SK-N-SH (cell line): ENCODE data around the gene ZNF469. TPM values are rescaled to one million over a fixed set of nuclear protein-coding genes. Genes with fewer than 3 reads are reported as not detected.

Source experiments
- CTCF ChIA-PET: fragments of 300-600, 350-600 bp; formaldehyde crosslinking; extraction: SDS; loops from one replicate; lab custom pipeline; 2021; lab: Yijun Ruan, JAX
- POLR2A ChIA-PET: fragments of 350-600 bp; sonication (Branson Sonifier 250); formaldehyde crosslinking; extraction: SDS; loops from one replicate; lab custom pipeline; 2020; ENCODE audit warnings: antibody characterized with exemption, inconsistent platforms; lab: Yijun Ruan, JAX
- DNase-seq: peaks from one replicate; pipeline ENCODE4 v3.0.0; 2012
- H2AFZ ChIP-seq: fragments of 200-600 bp; sonication (generic); 2 replicates; pipeline ENCODE4 v1.8.1; 2016; ENCODE audit warnings: antibody characterized with exemption, mild to moderate bottlenecking, low read depth
- H3F3A ChIP-seq: fragments of 200-600 bp; sonication (generic); replicated peaks from 2 replicates; pipeline ENCODE3; 2016; ENCODE audit warnings: antibody characterized with exemption, mild to moderate bottlenecking; ENCODE audit not compliant: insufficient read depth
- H3K27ac ChIP-seq, 2 experiments: fragments of 200-500 bp in 1 of 2; fragments of 200-600 bp in 1 of 2; sonication (Bioruptor generic) in 1 of 2; sonication (generic), shearing (Covaris generic) in 1 of 2; 2 replicates each; pipeline versions ENCODE4 v1.5.1 to v1.6.1; 2014 to 2016; ENCODE audit warnings: low read depth in 2 of 2, inconsistent platforms in 1 of 2, low read length in 1 of 2, mild to moderate bottlenecking in 1 of 2, mixed read lengths in 1 of 2
- H3K27me3 ChIP-seq: fragments of 200-600 bp; sonication (generic), shearing (Covaris generic); 2 replicates; pipeline ENCODE4 v1.6.1; 2016; ENCODE audit warnings: mixed run types; ENCODE audit not compliant: insufficient read depth
- H3K36me3 ChIP-seq, 2 experiments: fragments of 200-500 bp in 1 of 2; fragments of 200-600 bp in 1 of 2; sonication (Bioruptor generic) in 1 of 2; sonication (generic) in 1 of 2; replicated peaks in 1 of 2; 2 replicates each; pipeline versions ENCODE3 to v1.5.1; 2014 to 2016; ENCODE audit warnings: low read length in 1 of 2, mild to moderate bottlenecking in 1 of 2; ENCODE audit not compliant: insufficient read depth in 2 of 2, control insufficient read depth in 1 of 2
- H3K4me1 ChIP-seq, 2 experiments: fragments of 200-500 bp in 1 of 2; fragments of 200-600 bp in 1 of 2; sonication (Bioruptor generic) in 1 of 2; sonication (generic), shearing (Covaris generic) in 1 of 2; 2 replicates each; pipeline versions ENCODE4 v1.5.1 to v1.6.1; 2014 to 2016; ENCODE audit warnings: low read depth in 1 of 2, low read length in 1 of 2, mixed run types in 1 of 2; ENCODE audit not compliant: insufficient read depth in 2 of 2, control insufficient read depth in 1 of 2
- H3K4me2 ChIP-seq: fragments of 200-600 bp; sonication (generic), shearing (Covaris generic); 2 replicates; pipeline ENCODE4 v1.6.1; 2017; ENCODE audit warnings: mixed run types
- H3K4me3 ChIP-seq, 2 experiments: fragments of 200-500 bp in 1 of 2; fragments of 200-600 bp in 1 of 2; sonication (Bioruptor generic) in 1 of 2; sonication (generic), shearing (Covaris generic) in 1 of 2; 2 replicates each; pipeline versions ENCODE4 v1.5.1 to v1.8.1; 2014 to 2016; ENCODE audit warnings: low read depth in 2 of 2, inconsistent platforms in 1 of 2, low read length in 1 of 2, mild to moderate bottlenecking in 1 of 2, mixed read lengths in 1 of 2, moderate library complexity in 1 of 2
- H3K79me2 ChIP-seq: fragments of 200-600 bp; sonication (generic); 2 replicates; pipeline ENCODE4 v1.8.1; 2017; ENCODE audit warnings: mild to moderate bottlenecking; ENCODE audit not compliant: insufficient read depth
- H3K9ac ChIP-seq: fragments of 200-600 bp; sonication (generic); 2 replicates; pipeline ENCODE4 v1.6.1; 2017; ENCODE audit warnings: mixed run types
- H3K9me2 ChIP-seq: fragments of 200-600 bp; sonication (generic); 2 replicates; pipeline ENCODE4 v1.6.1; 2017; ENCODE audit warnings: mixed run types
- H3K9me3 ChIP-seq: fragments of 200-600 bp; sonication (generic); 2 replicates; pipeline ENCODE4 v1.6.1; 2017; ENCODE audit warnings: mixed run types, mild to moderate bottlenecking, moderate library complexity
- H4K20me1 ChIP-seq: fragments of 200-600 bp; sonication (generic); 2 replicates; pipeline ENCODE4 v1.6.1; 2017; ENCODE audit warnings: mild to moderate bottlenecking, mixed run types; ENCODE audit not compliant: insufficient read depth
- CTCF ChIP-seq: fragments of 200-600 bp; sonication (generic); IDR thresholded peaks from 2 replicates; pipeline ENCODE4 v1.6.1; 2017; ENCODE audit warnings: antibody characterized with exemption, mild to moderate bottlenecking, moderate library complexity
- EP300 ChIP-seq, 2 experiments: IDR thresholded peaks; 2 replicates each; pipeline versions ENCODE4 v1.4.0 to v1.6.1; 2012; ENCODE audit warnings: borderline replicate concordance in 1 of 2, low read depth in 1 of 2, low read length in 1 of 2
- EZH2phosphoT487 ChIP-seq: fragments of 200-600 bp; sonication (generic); IDR thresholded peaks from 2 replicates; pipeline ENCODE4 v1.6.1; 2017; ENCODE audit warnings: low read depth, mixed run types, mild to moderate bottlenecking, antibody characterized with exemption, moderate library complexity, borderline replicate concordance
- FOXJ3 ChIP-seq: sonication (generic); formaldehyde crosslinking; IDR thresholded peaks from 2 replicates; pipeline ENCODE4 v1.5.1; 2020; ENCODE audit warnings: mild to moderate bottlenecking, missing genetic modification reagents
- FOXM1 ChIP-seq: IDR thresholded peaks from 2 replicates; pipeline ENCODE4 v1.4.0; 2012; ENCODE audit warnings: low read depth, mild to moderate bottlenecking
- GABPA ChIP-seq: IDR thresholded peaks from 2 replicates; pipeline ENCODE4 v1.4.0; 2012; ENCODE audit warnings: low read depth, mild to moderate bottlenecking
- MEF2A ChIP-seq: IDR thresholded peaks from 2 replicates; pipeline ENCODE4 v1.4.0; 2012; ENCODE audit warnings: low read depth, borderline replicate concordance
- NFIC ChIP-seq: IDR thresholded peaks from 2 replicates; pipeline ENCODE4 v1.4.0; 2012; ENCODE audit warnings: borderline replicate concordance
- PBX3 ChIP-seq: IDR thresholded peaks from 2 replicates; pipeline ENCODE4; 2012
- RCOR1 ChIP-seq: fragments of 150-350 bp; IDR thresholded peaks from 2 replicates; pipeline ENCODE4 v1.6.1; 2017; ENCODE audit warnings: antibody characterized with exemption, low read length
- REST ChIP-seq: IDR thresholded peaks from 2 replicates; pipeline ENCODE4 v1.6.1; 2012; ENCODE audit warnings: mild to moderate bottlenecking, low read depth, low read length, moderate library complexity
- RXRA ChIP-seq: IDR thresholded peaks from 2 replicates; pipeline ENCODE4 v1.4.0; 2012; ENCODE audit warnings: low read depth, mild to moderate bottlenecking, borderline replicate concordance
- SMC3 ChIP-seq: IDR thresholded peaks from 2 replicates; pipeline ENCODE4 v1.6.1; 2012; ENCODE audit warnings: low read depth, low read length, improper control_type of control experiment
- USF1 ChIP-seq: IDR thresholded peaks from 2 replicates; pipeline ENCODE4 v1.4.0; 2012; ENCODE audit warnings: low read depth, borderline replicate concordance
- USF2 ChIP-seq: fragments of 150-350 bp; IDR thresholded peaks from 2 replicates; pipeline ENCODE4 v1.6.1; 2017; ENCODE audit warnings: antibody characterized with exemption, low read length, low read depth, borderline replicate concordance
- YY1 ChIP-seq: IDR thresholded peaks from 2 replicates; pipeline ENCODE4 v1.4.0; 2012; ENCODE audit warnings: low read depth, mild to moderate bottlenecking
- ZBTB33 ChIP-seq: IDR thresholded peaks from 2 replicates; pipeline ENCODE4 v1.4.0; 2012; ENCODE audit warnings: low read depth, borderline replicate concordance
- WGBS: methylation state at CpG from one replicate; pipeline ENCODE4 v1.1.6; 2017; ENCODE audit warnings: low lambda C conversion rate; 5-methylcytosine and 5-hydroxymethylcytosine counted together
- polyA plus RNA-seq, 3 experiments: library from polyadenylated mRNA; depleted of rRNA; stranded (reverse); fragments of >200 nt; gene quantifications; 2 replicates each; pipeline ENCODE4 v1.2.3, GENCODE V29; 2012

ZNF469 gene
- polyA plus RNA-seq, 1 of the 3 experiments (the other 2 are of a cell fraction) = 0.56 TPM

- H3K36me3 ChIP-seq = no peaks in the 10 kb centered on the region
- peaks cover 18% of the 10 kb centered on the region; the same call in 1 of the 2 replicates for H4K20me1 ChIP-seq
- H3K4me2 ChIP-seq = no peak overlapping the region
- POLR2A ChIA-PET = no interaction called here
- H3K4me1 ChIP-seq = peaks cover 0 to 2% of the 10 kb centered on the region in 2 experiments; a peak in 1 of 4 replicates
- H3K79me2 ChIP-seq = peaks cover 51% of the 10 kb centered on the region
- H3K9me3 ChIP-seq = no peaks in the 10 kb centered on the region
- WGBS = 89% methylated on average over 9 of the region's 9 CpGs
- CTCF ChIA-PET = interaction anchor here (1.1 kb wide), 1 partner anchor 12 kb away, joined by 3 read pairs; no protein-coding TSS in a partner anchor
- no peaks in the 10 kb centered on the region for H3K27me3 ChIP-seq
- no peak for DNase-seq
- H3F3A ChIP-seq = no peaks in the 10 kb centered on the region
- TF ChIP-seq MEF2A = no peak
- no peak for TF ChIP-seq YY1
- TF ChIP-seq ZBTB33 = no peak
- no peak for TF ChIP-seq SMC3
- no peak for TF ChIP-seq GABPA
- TF ChIP-seq RCOR1 = no peak
- no peak for TF ChIP-seq CTCF
- no peak for TF ChIP-seq FOXJ3 (CRISPR knock-in tag)
- TF ChIP-seq EZH2phosphoT487 = no peak
- TF ChIP-seq USF1 = no peak
- no peak for TF ChIP-seq RXRA
- no peak for TF ChIP-seq REST
- TF ChIP-seq EP300 (IDR thresholded peaks at IDR 0.05; ENCODE audit: borderline replicate concordance in 1 of 2, low read depth in 1 of 2, low read length in 1 of 2) = no peak
- no peak for TF ChIP-seq USF2
- no peak for TF ChIP-seq NFIC
- no peak for TF ChIP-seq PBX3
- TF ChIP-seq FOXM1 = no peak
- H3K27ac ChIP-seq = no peak overlapping the region
- H3K9me2 ChIP-seq = no peaks in the 10 kb centered on the region
- no peak overlapping the region for H3K9ac ChIP-seq
- no peak overlapping the region for H3K4me3 ChIP-seq
- no peak overlapping the region for H2AFZ ChIP-seq
Observed at GRCh38 chr16:88390265-88390664, 7.5 kb downstream of the ZNF469 start.
